ENCODE results near the gene DCAF4. TPM values are rescaled to one million over a fixed set of nuclear protein-coding genes. Genes with fewer than 3 reads are reported as not detected.
"Not testable (repeated sequence)": the region's sequence is repeated elsewhere in the genome, so short reads cannot be mapped to it uniquely, and the experiment has no call there.

The DCAF4 gene
- total RNA-seq, 1 donor from 2014 or later, result 21.6 TPM

GRCh38 chr14:72980863-72981262 is 54.6 kb downstream of the DCAF4 start:
- no peaks in the 10 kb centered on the region for H3K9me3 Mint-ChIP-seq
- no peaks in the 10 kb centered on the region for H3K4me1 Mint-ChIP-seq
- DNase-seq, result no peak
- no peak overlapping the region for H3K27ac Mint-ChIP-seq
- no peaks in the 10 kb centered on the region for H3K27me3 Mint-ChIP-seq
- H3K36me3 Mint-ChIP-seq (ENCODE audit: low read depth), result peaks cover 41% of the 10 kb centered on the region
- intact Hi-C loops (cut with micrococcal nuclease), result no loop called here
- H3K4me3 Mint-ChIP-seq, result no peak overlapping the region

- H3K36me3 Mint-ChIP-seq (ENCODE audit: low read depth), result peaks cover 43% of the 10 kb centered on the region
These were observed 56.0 kb downstream of the DCAF4 start for GRCh38 chr14:72982146-72982708.

GRCh38 chr14:72986214-72986613 is 60.0 kb downstream of the DCAF4 start:
- DNase-seq, result no peak
- Mint-ChIP-seq H3K9me3 (no peaks in the 10 kb centered on the region), H3K4me1 (no peaks in the 10 kb centered on the region), H3K27ac (no peak overlapping the region), H3K27me3 (no peaks in the 10 kb centered on the region), H3K4me3 (no peak overlapping the region), H3K36me3 (ENCODE audit: low read depth) (peaks cover 37% of the 10 kb centered on the region)
- intact Hi-C loops (cut with micrococcal nuclease), result no loop called here

More at GRCh38 chr14:72982146-72982708, 56.0 kb downstream of the DCAF4 start:
- Mint-ChIP-seq H3K9me3 (no peaks in the 10 kb centered on the region), H3K27ac (no peak overlapping the region), H3K27me3 (no peaks in the 10 kb centered on the region), H3K4me1 (no peaks in the 10 kb centered on the region), H3K4me3 (no peak overlapping the region)
- intact Hi-C loops (cut with micrococcal nuclease), result no loop called here
- DNase-seq, result no peak

- Mint-ChIP-seq H3K36me3 (ENCODE audit: low read depth) (peaks cover 36% of the 10 kb centered on the region), H3K4me3 (no peak overlapping the region), H3K4me1 (no peaks in the 10 kb centered on the region), H3K27me3 (no peaks in the 10 kb centered on the region), H3K9me3 (no peaks in the 10 kb centered on the region), H3K27ac (no peak overlapping the region)
- intact Hi-C loops (cut with micrococcal nuclease), result no loop called here
- DNase-seq, result no peak
These were observed 60.6 kb downstream of the DCAF4 start for GRCh38 chr14:72986857-72987256.

GRCh38 chr14:72990171-72990570 is 63.9 kb downstream of the DCAF4 start:
- H3K4me1 Mint-ChIP-seq, result no peaks in the 10 kb centered on the region
- intact Hi-C loops (cut with micrococcal nuclease), result no loop called here
- no peaks in the 10 kb centered on the region for H3K27me3 Mint-ChIP-seq

GRCh38 chr14:72996916-72997315 is 70.7 kb downstream of the DCAF4 start:
- H3K4me3 Mint-ChIP-seq, result no peak overlapping the region
- no peaks in the 10 kb centered on the region for H3K27me3 Mint-ChIP-seq
- H3K4me1 Mint-ChIP-seq, result no peaks in the 10 kb centered on the region
- no peaks in the 10 kb centered on the region for H3K9me3 Mint-ChIP-seq
- intact Hi-C loops (cut with micrococcal nuclease), result no loop called here
- H3K36me3 Mint-ChIP-seq (ENCODE audit: low read depth), result peaks cover 38% of the 10 kb centered on the region
- H3K27ac Mint-ChIP-seq, result no peak overlapping the region
- DNase-seq, result no peak

More at GRCh38 chr14:72990171-72990570, 63.9 kb downstream of the DCAF4 start:
- Mint-ChIP-seq H3K36me3 (ENCODE audit: low read depth) (peaks cover 25% of the 10 kb centered on the region), H3K9me3 (no peaks in the 10 kb centered on the region), H3K27ac (no peak overlapping the region), H3K4me3 (no peak overlapping the region)
- DNase-seq, result no peak

- H3K27me3 Mint-ChIP-seq, result no peaks in the 10 kb centered on the region
These were observed 72.1 kb downstream of the DCAF4 start for GRCh38 chr14:72998252-72998903.

GRCh38 chr14:72999316-72999715 is 73.1 kb downstream of the DCAF4 start:
- Mint-ChIP-seq H3K4me1 (no peaks in the 10 kb centered on the region), H3K36me3 (ENCODE audit: low read depth) (peaks cover 36% of the 10 kb centered on the region), H3K27ac (no peak overlapping the region), H3K9me3 (no peaks in the 10 kb centered on the region), H3K4me3 (no peak overlapping the region), H3K27me3 (no peaks in the 10 kb centered on the region)
- DNase-seq, result no peak
- intact Hi-C loops (cut with micrococcal nuclease), result no loop called here

More at GRCh38 chr14:72998252-72998903, 72.1 kb downstream of the DCAF4 start:
- Mint-ChIP-seq H3K4me1 (no peaks in the 10 kb centered on the region), H3K36me3 (ENCODE audit: low read depth) (peaks cover 34% of the 10 kb centered on the region), H3K27ac (no peak overlapping the region), H3K9me3 (no peaks in the 10 kb centered on the region), H3K4me3 (no peak overlapping the region)
- DNase-seq, result no peak
- intact Hi-C loops (cut with micrococcal nuclease), result no loop called here

- Mint-ChIP-seq H3K9me3 (no peaks in the 10 kb centered on the region), H3K27me3 (no peaks in the 10 kb centered on the region), H3K4me3 (no peak overlapping the region), H3K36me3 (ENCODE audit: low read depth) (peaks cover 32% of the 10 kb centered on the region), H3K4me1 (no peaks in the 10 kb centered on the region), H3K27ac (no peak overlapping the region)
- intact Hi-C loops (cut with micrococcal nuclease), result no loop called here
- no peak for DNase-seq
These were observed 73.8 kb downstream of the DCAF4 start for GRCh38 chr14:73000073-73000472.

GRCh38 chr14:73003681-73004080 is 77.4 kb downstream of the DCAF4 start:
- no peaks in the 10 kb centered on the region for H3K4me1 Mint-ChIP-seq
- no peaks in the 10 kb centered on the region for H3K9me3 Mint-ChIP-seq
- no peak overlapping the region for H3K27ac Mint-ChIP-seq
- no peak overlapping the region for H3K4me3 Mint-ChIP-seq
- intact Hi-C loops (cut with micrococcal nuclease), result no loop called here
- no peaks in the 10 kb centered on the region for H3K27me3 Mint-ChIP-seq
- H3K36me3 Mint-ChIP-seq (ENCODE audit: low read depth), result peaks cover 21% of the 10 kb centered on the region
- no peak for DNase-seq

- H3K4me1 Mint-ChIP-seq; intact Hi-C loops (cut with micrococcal nuclease); DNase-seq; H3K27ac Mint-ChIP-seq; H3K9me3 Mint-ChIP-seq; H3K4me3 Mint-ChIP-seq; H3K27me3 Mint-ChIP-seq: not testable (repeated sequence)
- H3K36me3 Mint-ChIP-seq (ENCODE audit: low read depth), result peaks cover 29% of the 10 kb centered on the region
These were observed 78.4 kb downstream of the DCAF4 start for GRCh38 chr14:73004641-73005040.

- no peak for DNase-seq
- intact Hi-C loops (cut with micrococcal nuclease), result no loop called here
- Mint-ChIP-seq H3K27me3 (no peaks in the 10 kb centered on the region), H3K27ac (no peak overlapping the region), H3K9me3 (no peaks in the 10 kb centered on the region), H3K36me3 (ENCODE audit: low read depth) (peaks cover 35% of the 10 kb centered on the region), H3K4me1 (no peaks in the 10 kb centered on the region), H3K4me3 (no peak overlapping the region)
These were observed 81.6 kb downstream of the DCAF4 start for GRCh38 chr14:73007835-73008234.

- peaks cover 1% of the 10 kb centered on the region for H3K4me1 Mint-ChIP-seq
- no peak overlapping the region for H3K27ac Mint-ChIP-seq
- H3K27me3 Mint-ChIP-seq, result no peaks in the 10 kb centered on the region
- intact Hi-C loops (cut with micrococcal nuclease), result no loop called here
- H3K9me3 Mint-ChIP-seq, result no peaks in the 10 kb centered on the region
- no peak overlapping the region for H3K4me3 Mint-ChIP-seq
- DNase-seq, result no peak
- H3K36me3 Mint-ChIP-seq (ENCODE audit: low read depth), result peaks cover 35% of the 10 kb centered on the region
These were observed 82.2 kb downstream of the DCAF4 start for GRCh38 chr14:73008501-73008900.
